GM19467 (cell line): ENCODE results near the gene MX2.

Source experiments
- ATAC-seq: cut with Tn5 transposase; IDR thresholded peaks from one replicate; pipeline ENCODE4 v1.9.1; 2021; ENCODE audit warnings: mild to moderate bottlenecking, moderate library complexity; ENCODE audit not compliant: unreplicated experiment

The MX2 gene

DNA sequence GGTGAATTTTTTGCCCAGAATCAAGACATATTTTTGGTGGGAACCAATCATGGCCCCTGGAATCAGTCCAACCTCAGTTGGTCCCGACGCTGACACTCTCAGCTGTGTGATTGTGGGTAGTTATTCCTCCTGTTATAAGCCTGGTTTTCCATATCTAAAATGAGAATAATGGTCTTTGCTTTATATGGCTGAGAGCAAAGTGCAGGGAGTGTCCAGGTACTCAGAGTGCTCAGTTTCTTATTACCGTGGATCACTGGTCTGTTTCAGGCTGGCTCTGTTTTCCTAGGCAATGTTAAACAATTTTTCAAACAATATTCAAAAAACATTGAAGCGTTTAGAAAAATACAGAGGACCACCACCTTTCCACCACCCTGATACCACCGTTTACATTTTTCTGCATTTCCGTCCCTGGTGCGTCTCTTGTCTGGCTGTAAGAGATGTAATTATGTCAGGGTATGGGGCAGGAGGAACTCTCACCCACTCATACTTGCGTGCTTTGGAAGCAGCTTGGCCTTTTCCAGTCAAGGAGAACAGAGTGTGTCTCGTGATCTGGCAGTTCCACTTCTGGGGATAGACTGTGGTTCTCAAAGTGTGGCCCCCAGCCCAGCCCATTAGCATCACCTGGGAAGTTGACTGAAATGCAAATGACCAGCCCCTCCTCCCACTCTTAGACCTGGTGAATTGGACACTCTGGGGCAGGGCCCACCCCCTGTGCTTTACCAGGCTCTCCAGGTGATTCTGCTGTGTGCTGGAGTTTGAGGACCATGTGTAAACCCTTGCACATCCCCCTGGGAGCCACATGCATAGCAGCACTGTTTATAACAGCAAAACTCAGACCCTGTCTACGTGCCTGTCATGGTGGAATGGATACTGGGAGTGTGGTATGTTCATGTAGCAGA is 71.0 kb downstream of the MX2 start:
- no peak for ATAC-seq

GRCh38 chr21:41433566-41433965 is 71.7 kb downstream of the MX2 start:
- ATAC-seq: no peak

- ATAC-seq: no peak
Observed at GRCh38 chr21:41435706-41436105, 73.9 kb downstream of the MX2 start.

DNA sequence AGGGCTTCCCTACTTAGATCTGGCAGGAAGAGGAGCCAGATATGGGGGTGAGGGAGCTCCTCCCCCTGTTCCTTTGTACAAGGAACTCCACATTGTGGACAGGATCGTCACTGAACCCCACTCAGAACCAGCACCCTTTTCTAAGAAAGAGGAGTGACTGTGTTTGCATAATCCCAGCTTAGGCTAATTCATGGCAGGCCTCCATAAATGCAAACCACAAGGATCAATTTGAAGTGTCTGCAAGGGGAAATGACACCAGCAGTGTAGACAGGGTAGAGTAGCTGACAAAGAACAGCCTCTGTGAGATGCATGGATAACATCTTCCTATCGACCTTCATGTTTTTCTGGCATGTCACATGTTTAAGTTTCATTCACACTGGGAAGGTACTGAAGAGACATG is 75.9 kb downstream of the MX2 start:
- no peak for ATAC-seq

- no peak for ATAC-seq
Observed at GRCh38 chr21:41438425-41439113, 76.7 kb downstream of the MX2 start.

DNA sequence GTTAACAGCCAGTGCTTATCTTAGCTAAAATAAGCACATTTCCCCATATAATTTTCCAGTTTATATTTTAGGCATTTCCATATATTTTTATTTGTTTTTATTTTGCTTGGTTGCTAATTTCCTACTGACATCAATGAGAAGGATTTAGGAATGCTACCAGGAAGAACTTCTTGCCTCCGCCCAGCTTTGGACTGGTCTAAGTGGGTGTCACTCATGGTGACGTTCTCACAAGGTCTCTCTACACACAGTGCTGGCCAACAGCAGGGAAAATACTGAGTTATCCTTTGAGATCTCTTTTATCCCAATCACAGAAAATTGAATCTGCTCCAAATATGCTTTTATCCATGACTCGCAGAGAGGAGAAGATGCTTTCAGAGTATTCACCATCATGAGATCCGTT is 77.4 kb downstream of the MX2 start:
- no peak for ATAC-seq

- ATAC-seq: no peak
Observed at GRCh38 chr21:41441546-41441945, 79.7 kb downstream of the MX2 start.

DNA sequence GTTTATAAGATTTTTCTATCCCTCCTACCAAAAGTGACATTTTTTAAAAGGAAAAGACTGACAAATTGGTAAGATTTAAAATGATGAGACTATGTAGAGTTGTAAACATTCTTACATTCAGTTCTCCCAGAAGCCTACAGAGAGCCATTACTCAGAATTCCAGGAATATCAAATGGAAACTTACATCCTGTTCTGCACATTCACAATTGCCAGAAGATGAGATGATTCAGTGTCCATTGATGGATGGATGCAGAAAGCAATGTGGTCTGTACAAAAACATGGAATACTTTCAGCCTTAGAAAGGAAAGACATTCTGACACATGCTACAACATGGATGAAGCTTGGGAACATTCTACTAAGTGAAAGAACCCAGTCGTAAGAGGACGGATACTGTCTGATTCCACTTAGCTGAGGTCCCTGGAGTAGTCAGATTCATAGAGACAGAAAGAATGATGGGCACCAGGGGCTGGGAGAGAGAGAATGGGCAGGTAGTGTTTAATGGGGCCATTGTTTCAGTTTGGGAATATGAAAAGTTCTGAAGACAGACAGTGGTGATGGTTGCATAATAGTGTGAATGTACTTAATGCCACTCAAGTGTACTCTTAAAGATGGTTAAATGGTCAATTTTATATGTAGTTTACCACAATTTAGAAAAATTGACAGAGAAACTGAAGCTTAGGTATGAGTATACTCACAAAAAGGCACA is 80.8 kb downstream of the MX2 start:
- ATAC-seq: no peak

GRCh38 chr21:41443562-41443961 is 81.7 kb downstream of the MX2 start:
- ATAC-seq: no peak

- no peak for ATAC-seq
Observed at GRCh38 chr21:41444703-41445464, 83.1 kb downstream of the MX2 start.

DNA sequence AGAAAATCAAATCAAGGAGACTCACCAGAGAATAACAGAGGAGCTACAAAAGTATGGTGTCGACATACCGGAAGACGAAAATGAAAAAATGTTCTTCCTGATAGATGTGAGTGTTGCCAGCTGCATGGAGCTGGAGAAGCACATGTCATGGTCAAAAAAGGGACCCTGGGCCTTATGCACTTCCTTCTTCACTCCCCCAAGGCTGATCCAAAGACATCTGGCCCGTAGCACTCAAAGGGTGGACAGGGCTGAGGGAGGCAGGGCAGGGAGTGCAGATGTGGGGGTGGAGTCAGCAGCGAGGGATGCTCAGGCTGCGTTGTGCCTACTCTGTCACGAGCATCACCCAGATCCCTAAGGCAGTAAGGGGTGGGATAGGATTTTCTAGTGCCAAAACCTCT is 83.6 kb downstream of the MX2 start:
- ATAC-seq: no peak

GRCh38 chr21:41446586-41446985 is 84.8 kb downstream of the MX2 start:
- no peak for ATAC-seq

DNA sequence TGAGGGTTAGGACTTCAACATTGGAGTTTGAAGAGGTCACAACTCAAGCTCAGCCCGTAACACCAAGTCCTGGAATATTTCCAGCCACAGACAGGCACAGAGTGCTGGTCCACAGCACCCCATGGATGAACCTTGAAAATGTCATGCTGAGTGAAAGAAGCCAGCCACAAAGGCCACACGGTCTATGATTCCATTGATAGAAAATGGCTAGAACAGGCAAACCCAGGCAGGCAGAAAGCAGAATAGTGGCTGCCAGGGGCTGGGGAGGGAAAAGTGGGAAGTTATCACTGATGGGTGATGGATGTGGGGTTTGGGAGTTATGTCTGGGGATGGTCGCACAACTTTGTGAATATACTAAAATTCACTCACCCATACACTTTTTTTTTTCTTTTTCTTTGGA is 85.5 kb downstream of the MX2 start:
- no peak for ATAC-seq

DNA sequence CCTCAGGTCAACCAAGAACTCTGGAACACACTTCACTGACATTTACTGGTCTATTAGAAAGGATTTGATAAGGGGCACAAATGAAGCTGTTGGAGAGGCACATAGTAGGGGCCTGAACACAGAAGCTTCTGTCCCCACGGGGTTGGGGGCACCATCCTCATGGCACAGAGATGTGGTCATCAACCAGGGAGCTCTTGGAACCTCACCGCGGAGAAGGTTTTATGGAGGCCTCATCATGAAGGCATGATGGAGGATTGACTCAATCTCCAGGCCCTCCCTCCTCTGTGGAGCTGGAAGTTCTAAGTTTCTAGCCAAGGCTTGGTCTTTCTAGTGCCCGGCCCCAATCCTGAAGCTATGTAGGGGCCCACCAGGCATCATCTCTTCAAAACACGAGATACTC is 87.8 kb downstream of the MX2 start:
- ATAC-seq: no peak

GRCh38 chr21:41451753-41452676 is 90.2 kb downstream of the MX2 start:
- no peak for ATAC-seq

DNA sequence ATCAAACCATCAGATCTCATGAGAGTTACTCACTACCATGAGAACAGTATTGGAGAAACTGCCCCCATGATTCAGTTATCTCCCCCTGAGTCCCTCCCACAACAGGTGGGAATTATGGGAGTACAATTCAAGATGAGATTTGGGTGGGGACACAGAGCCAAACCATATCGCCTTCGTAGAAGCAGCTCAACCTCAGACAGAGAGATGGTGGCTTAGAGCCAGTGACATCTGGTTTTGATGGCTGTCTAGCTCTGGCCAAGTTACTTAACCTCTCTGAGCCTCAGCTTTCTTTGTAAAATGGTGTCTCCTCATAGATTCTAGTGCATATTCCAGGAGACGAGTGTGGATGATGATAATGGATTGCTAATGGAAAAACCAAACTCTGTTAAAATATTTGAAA is 91.4 kb downstream of the MX2 start:
- no peak for ATAC-seq

DNA sequence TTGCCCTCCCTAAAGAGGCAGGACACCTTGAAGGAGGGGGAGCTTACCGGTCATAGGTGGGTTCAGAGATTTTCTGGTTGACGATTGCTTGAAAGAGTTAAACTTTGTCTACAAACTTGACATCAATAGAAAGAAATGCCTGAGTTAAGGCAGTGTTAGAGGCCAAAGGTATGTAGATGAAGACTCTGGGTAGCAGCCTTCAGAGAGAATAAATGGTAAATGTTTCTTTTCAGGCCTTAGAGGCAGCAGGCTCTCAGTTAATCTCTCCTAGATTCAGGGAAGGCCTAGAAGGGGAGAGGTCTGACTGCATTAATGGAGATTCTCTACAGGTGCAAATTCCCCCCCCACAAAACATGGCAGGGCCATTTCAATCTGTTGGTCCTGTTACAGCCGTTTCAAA is 91.9 kb downstream of the MX2 start:
- ATAC-seq: no peak

DNA sequence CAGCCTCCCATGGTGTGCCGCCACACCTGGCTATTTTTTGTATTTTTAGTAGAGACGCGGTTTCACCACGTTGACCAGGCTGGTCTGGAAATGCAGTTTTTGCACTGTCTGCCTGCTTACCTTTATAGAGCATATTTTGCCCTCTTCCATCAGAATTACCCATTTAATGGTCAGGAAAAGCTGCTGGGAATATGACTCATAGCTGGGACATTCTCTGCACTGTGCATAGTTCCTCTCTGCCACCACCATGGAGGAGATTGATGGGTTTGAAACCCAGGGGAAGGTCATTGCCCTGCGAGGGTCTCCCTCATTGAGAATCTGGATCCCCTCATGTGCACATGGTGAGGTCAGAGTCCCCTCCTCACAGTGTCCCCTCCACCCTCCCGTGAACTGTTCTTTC is 96.3 kb downstream of the MX2 start:
- ATAC-seq: no peak

GRCh38 chr21:41458559-41458958 is 96.7 kb downstream of the MX2 start:
- no peak for ATAC-seq
